Thyroid gland (tissue), 4 donors: ENCODE measurements around the gene PTH1R.

Experiments
- POLR2A ChIP-seq, 2 donors: fragments of 450-650 bp; IDR thresholded peaks; one replicate each; pipeline ENCODE4 v1.6.1; 2017; ENCODE audit warnings: antibody characterized with exemption in 2 of 2, mild to moderate bottlenecking in 2 of 2, moderate library complexity in 1 of 2
- TF ChIP-seq, protein P1 (sequence below), 6 experiments: fragments of 200-600 bp in 3 of 6; fragments of 450-650 bp in 3 of 6; sonication (generic) in 3 of 6; IDR thresholded peaks; one replicate each; pipeline ENCODE4 v1.5.1; 2016 to 2019; ENCODE audit warnings: antibody characterized with exemption in 6 of 6, mild to moderate bottlenecking in 2 of 6, inconsistent platforms in 1 of 6, moderate library complexity in 1 of 6

- TF ChIP-seq, protein P1, sequence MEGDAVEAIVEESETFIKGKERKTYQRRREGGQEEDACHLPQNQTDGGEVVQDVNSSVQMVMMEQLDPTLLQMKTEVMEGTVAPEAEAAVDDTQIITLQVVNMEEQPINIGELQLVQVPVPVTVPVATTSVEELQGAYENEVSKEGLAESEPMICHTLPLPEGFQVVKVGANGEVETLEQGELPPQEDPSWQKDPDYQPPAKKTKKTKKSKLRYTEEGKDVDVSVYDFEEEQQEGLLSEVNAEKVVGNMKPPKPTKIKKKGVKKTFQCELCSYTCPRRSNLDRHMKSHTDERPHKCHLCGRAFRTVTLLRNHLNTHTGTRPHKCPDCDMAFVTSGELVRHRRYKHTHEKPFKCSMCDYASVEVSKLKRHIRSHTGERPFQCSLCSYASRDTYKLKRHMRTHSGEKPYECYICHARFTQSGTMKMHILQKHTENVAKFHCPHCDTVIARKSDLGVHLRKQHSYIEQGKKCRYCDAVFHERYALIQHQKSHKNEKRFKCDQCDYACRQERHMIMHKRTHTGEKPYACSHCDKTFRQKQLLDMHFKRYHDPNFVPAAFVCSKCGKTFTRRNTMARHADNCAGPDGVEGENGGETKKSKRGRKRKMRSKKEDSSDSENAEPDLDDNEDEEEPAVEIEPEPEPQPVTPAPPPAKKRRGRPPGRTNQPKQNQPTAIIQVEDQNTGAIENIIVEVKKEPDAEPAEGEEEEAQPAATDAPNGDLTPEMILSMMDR (IDR thresholded peaks at IDR 0.05): no peak
- no peak for TF ChIP-seq POLR2A (IDR thresholded peaks at IDR 0.05)
Measured at GRCh38 chr3:46905213-46905560, 27.7 kb downstream of the PTH1R start.
